Left ventricle myocardium superior (tissue), 1 donor: ENCODE data around the gene VPS37B. TPM values are rescaled to one million over a fixed set of nuclear protein-coding genes. Genes with fewer than 3 reads are reported as not detected.

ENCODE experiments used
- ATAC-seq: fragments of 200-7000 bp; cut with Tn5 transposase; one replicate; pipeline ENCODE4 v1.9.1; 2020; ENCODE audit warnings: mild to moderate bottlenecking, moderate library complexity
- DNase-seq: peaks from one replicate; pipeline ENCODE4 v3.0.0-alpha.2; 2020
- intact Hi-C: fragments of 100-400 bp; cut with micrococcal nuclease; formaldehyde crosslinking; loops from one replicate; pipeline ENCODE4 v1.11.0; 2022
- total RNA-seq: library from RNA; stranded (reverse); fragmentation: NEBNext Ultra II Directional; extraction: Animal tissue kit (Norgen Biotek cat#: 25700); gene quantifications from one replicate; pipeline ENCODE4 v1.2.1, GENCODE V29; 2021
- donor health status: DM: no; HTN: yes; CAD: no; lungs with severe emphysema.

VPS37B gene
- total RNA-seq, 1 donor from 2014 or later: 29.5 TPM

DNA sequence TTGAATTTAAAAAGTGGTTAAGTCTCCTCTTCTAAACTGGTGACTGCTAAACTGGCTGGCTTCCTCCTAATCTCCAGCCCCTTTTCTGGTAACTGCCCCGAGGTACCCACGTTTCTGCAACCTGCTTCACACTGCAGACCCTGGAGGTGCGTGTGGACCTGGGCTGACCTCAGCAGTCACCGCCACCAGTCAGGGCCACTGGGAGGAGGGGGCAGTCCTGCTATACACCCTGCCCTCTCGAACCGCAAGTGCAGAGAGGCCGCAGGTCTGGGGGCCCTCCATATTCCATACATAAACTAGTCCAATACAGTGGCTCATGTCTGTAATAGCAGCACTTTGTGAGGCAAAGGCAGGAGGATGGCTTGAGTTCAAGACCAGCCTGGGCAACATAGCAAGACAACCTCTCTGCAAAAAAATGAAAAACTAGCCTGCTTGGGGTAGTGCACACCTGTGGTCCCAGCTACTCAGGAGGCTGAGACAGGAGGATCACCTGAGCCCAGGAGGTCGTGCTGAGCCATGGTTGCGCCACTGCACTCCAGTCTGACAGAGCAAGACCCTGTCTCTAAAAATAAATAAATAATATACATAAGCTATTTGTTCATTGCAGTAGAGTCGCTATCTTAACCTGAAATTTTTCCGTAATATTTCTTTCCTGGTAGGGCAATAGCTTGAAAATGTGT is 25.6 kb downstream of the VPS37B start:
- no peak for ATAC-seq
- no peak for DNase-seq
- intact Hi-C loops: no loop called here

DNA sequence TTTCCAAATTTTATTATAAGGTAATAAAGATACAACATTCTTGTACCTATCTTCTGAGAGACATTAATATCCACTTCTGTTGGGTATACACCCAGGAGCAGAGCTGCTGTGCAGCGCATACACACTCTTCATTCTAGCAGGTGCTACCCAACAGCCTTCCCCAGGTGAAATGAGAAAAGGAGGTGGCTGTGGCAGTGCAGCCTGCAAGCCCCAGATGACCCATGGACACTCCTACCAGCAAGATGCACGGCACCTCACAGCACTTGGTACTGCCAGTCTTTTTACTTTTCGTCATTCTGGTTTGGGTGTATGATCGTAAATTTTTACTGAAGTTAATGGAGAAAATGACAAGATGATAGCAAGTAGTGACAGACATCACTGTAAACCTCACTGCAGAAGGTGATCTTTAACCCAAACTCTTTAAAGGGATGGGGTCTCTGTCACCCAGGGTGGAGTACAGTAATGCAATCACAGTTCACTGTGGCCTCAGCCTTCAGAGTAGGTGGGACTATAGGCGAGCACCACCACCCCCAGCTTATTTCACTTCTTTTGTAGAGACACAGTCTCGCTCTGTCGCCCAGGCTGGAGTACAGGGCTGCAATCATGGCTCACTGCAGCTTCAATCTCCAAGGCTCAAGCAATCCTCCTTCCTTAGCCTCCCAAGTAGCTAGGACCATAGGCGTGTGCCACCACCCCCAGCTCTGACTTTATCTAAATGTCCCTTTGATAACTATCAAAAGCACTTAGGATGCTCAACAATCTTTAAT is 26.5 kb downstream of the VPS37B start:
- no peak for DNase-seq
- intact Hi-C loops: no loop called here

GRCh38 chr12:122868471-122869177 is 27.3 kb downstream of the VPS37B start:
- intact Hi-C loops: no loop called here
- ATAC-seq (no peak), DNase-seq (no peak)

More for the DNA sequence above, 26.5 kb downstream of the VPS37B start:
- ATAC-seq: no peak

GRCh38 chr12:122867691-122868461 is 28.0 kb downstream of the VPS37B start:
- intact Hi-C loops: no loop called here
- DNase-seq (peak; percentile 86), ATAC-seq (peak; percentile 70)

- ATAC-seq: peak; percentile 62
- intact Hi-C loops: no loop called here
- DNase-seq: peak; percentile 71
Measured at GRCh38 chr12:122866950-122867607, 28.8 kb downstream of the VPS37B start.

DNA sequence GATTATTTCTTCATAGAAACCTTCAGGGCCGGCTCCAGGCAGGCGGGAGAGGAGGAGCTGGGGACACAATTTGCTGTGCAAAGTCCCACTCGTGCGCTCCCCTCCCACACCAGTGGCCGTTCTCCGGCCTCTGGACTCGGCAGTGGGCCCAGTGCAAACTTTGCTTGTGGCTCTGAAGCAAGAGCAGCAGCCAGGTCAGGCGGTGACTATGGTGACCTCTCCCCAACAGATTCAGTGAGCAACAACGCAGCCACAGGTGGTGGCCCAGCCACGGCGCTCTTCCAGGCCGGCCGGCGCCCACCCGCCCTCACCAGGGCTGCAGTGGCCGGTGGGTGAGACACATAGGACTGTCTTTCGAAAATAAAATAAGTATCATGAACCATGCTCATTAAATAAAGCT is 29.5 kb downstream of the VPS37B start:
- ATAC-seq (no peak), DNase-seq (peak; percentile 58)
- intact Hi-C loops: no loop called here

GRCh38 chr12:122865268-122866231 is 30.4 kb downstream of the VPS37B start:
- DNase-seq (peak; percentile 75), ATAC-seq (peak; percentile 13)
- intact Hi-C loops: no loop called here

GRCh38 chr12:122864894-122865253 is 31.1 kb downstream of the VPS37B start:
- DNase-seq (no peak), ATAC-seq (no peak)
- intact Hi-C loops: loop anchor here (5.0 kb wide), 1 partner anchor 87 kb away; no protein-coding TSS in a partner anchor

DNA sequence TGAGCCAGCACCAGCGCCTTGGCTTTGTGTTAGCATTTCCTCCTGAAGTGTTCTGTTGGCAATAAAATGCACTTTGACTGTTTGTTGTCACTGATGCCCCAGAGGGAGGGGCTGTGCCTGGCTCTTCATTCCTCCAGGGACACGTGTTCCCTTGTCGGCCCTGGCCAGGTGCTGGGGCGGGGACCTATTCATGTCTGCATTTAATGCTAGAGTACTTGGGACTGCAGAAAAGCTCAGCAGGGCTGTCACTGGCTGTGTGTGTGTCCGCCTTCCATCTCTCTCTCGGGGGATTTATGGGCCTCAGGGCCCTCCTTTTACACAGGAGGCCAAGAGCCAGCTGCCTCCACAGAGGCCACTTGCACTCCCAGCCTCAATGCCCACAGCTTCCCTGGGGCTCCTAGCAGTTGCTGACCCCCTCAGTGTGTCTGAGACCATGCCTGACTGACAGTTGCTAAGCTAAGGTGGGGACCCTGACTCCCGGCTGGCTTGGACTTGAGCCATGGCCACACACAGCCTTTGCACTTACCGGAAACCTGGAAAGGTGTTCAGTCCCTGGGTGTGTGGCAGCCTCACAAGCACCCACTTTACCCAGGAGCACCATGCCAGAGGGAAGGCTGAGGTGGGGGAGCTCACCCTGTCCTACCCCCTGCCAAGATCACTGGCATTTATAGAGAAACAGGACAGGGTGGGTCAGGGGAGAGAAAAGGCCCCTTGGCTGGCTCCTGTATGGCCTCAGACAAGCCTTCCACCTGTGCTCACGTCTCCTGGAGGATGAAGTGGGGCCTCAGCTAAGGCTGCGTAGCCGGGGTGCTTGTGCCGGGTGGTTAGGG is 32.8 kb downstream of the VPS37B start:
- DNase-seq: peak; percentile 59
- no peak for ATAC-seq
- intact Hi-C loops: loop anchor here (5.0 kb wide), 1 partner anchor 89 kb away; no protein-coding TSS in a partner anchor

GRCh38 chr12:122862110-122862634 is 33.8 kb downstream of the VPS37B start:
- DNase-seq (peak; percentile 40), ATAC-seq (no peak)
- intact Hi-C loops: loop anchor here (5.0 kb wide), 1 partner anchor 90 kb away; no protein-coding TSS in a partner anchor

DNA sequence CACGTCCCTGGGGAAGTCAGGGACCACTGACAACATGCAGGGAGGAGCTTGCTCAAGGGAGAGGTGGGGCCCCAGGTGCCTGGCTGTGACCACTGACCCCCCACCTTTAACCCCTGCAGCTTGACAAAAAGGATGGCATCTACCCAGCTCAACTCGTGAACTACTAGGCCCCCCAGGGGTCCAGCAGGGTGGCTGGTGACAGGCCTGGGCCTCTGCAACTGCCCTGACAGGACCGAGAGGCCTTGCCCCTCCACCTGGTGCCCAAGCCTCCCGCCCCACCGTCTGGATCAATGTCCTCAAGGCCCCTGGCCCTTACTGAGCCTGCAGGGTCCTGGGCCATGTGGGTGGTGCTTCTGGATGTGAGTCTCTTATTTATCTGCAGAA is 34.3 kb downstream of the VPS37B start:
- intact Hi-C loops: loop anchor here (5.0 kb wide), 1 partner anchor 91 kb away; no protein-coding TSS in a partner anchor
- no peak for ATAC-seq
- DNase-seq: no peak

GRCh38 chr12:122860854-122861586 is 34.9 kb downstream of the VPS37B start:
- no peak for ATAC-seq
- intact Hi-C loops: loop anchor here (5.0 kb wide), 1 partner anchor 91 kb away; no protein-coding TSS in a partner anchor
- peak; percentile 39 for DNase-seq

DNA sequence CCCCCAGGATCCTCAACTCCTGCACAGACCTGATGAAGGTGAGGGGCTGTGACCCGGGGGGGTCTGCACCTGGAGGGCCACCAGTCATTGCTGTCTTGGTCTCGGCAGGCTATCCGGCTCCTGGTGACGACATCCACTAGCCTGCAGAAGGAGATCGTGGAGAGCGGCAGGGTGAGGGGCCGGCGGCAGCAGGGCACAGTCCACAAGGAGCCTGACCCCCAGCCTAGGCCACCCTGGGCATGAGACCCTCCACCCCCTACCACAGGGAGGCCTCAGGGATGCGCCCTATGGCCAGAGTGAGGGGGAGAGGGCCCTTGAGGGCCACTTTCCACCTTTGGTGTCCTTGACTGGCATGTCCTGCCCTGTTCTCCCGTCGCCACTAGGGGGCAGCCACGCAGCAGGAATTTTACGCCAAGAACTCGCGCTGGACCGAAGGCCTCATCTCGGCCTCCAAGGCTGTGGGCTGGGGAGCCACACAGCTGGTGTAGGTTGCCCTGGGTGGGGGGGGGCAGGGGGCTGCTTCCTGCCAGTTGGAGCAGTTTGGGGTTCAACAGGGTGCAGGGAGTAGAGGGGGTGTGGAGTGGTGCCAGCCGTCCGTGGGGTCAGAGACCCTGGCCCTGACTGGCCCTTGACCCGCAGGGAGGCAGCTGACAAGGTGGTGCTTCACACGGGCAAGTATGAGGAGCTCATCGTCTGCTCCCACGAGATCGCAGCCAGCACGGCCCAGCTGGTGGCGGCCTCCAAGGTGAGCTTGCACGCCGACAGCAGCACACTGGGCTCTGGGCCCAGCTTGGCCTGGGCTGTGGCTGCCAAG is 35.7 kb downstream of the VPS37B start:
- ATAC-seq: peak; percentile 77
- intact Hi-C loops: loop anchor here (5.0 kb wide), 1 partner anchor 92 kb away; no protein-coding TSS in a partner anchor

DNA sequence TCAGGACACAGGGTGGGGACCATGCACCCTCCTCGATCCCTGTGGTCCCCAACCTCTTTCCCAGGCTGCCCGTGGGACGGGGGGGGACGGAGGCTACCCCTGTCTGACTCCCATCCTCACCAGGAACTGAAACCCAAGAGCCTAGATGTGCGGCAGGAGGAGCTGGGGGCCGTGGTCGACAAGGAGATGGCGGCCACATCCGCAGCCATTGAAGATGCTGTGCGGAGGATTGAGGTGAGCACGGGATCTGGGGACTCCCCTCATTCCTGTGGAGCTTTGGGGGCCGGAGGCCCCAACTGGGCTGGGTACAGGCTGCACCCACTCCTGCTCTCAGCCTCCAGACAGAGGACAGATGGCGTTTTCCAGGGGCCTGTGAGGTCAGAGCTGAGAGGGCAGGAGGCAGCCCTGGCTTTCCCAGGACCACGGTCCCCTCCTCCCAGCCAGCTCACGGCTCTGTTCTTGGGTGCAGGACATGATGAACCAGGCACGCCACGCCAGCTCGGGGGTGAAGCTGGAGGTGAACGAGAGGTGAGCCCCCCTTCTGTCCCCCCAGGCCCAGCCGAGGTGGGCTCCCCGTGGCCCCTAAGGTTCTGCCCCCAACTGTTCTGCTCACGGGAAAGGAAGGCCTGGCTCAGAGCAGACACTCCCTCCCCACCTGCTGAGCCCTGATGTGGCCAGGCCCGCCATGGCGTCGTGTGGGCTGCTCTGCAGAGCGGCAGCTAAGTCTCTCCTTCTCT is 36.5 kb downstream of the VPS37B start:
- intact Hi-C loops: loop anchor here (5.0 kb wide), 1 partner anchor 93 kb away; no protein-coding TSS in a partner anchor
- ATAC-seq (no peak), DNase-seq (no peak)

More for the DNA sequence above, 35.7 kb downstream of the VPS37B start:
- peak; percentile 90 for DNase-seq
